H1 (cell line): ENCODE results near the gene IRAK3. TPM values are rescaled to one million over a fixed set of nuclear protein-coding genes. Genes with fewer than 3 reads are reported as not detected.

Source experiments
- CTCF ChIA-PET: fragments of 300-600 bp; sonication (Branson Sonifier 250); formaldehyde crosslinking; loops from one replicate; lab custom pipeline; 2021; ENCODE audit not compliant: partially characterized antibody; lab: Charles Lee
- POLR2A ChIA-PET: fragments of 300-600 bp; sonication (Branson Sonifier 250); formaldehyde crosslinking; loops from one replicate; lab custom pipeline; 2021; ENCODE audit warnings: inconsistent platforms; ENCODE audit not compliant: partially characterized antibody; lab: Charles Lee
- DNase-seq, 2 experiments: peaks; one replicate each; pipeline versions ENCODE4 v3.0.0 to v3.0.0-alpha.2; 2010 to 2022; ENCODE audit warnings: low spot score in 2 of 2, low read depth in 1 of 2, mixed read lengths in 1 of 2
- FAIRE-seq: peaks from 2 replicates; lab custom pipeline; 2011; peaks lifted over from hg19 to GRCh38; lab: Jason Lieb, UNC
- H2AFZ ChIP-seq: 2 replicates; pipeline ENCODE4 v1.8.1; 2012; ENCODE audit warnings: low read length, inconsistent platforms
- H2AK5ac ChIP-seq: 2 replicates; pipeline ENCODE4 v1.6.1; 2013; ENCODE audit warnings: low read depth, low read length
- H2BK120ac ChIP-seq: replicated peaks from 2 replicates; pipeline ENCODE3; 2013; ENCODE audit warnings: low read depth, low read length, inconsistent platforms
- H2BK12ac ChIP-seq: 2 replicates; pipeline ENCODE4 v1.6.1; 2013; ENCODE audit warnings: low read depth, low read length
- H2BK15ac ChIP-seq: 2 replicates; pipeline ENCODE4 v1.6.1; 2013; ENCODE audit warnings: low read length
- H2BK20ac ChIP-seq: 2 replicates; pipeline ENCODE4 v1.6.1; 2013; ENCODE audit warnings: low read length
- H2BK5ac ChIP-seq: 2 replicates; pipeline ENCODE4 v1.6.1; 2013; ENCODE audit warnings: low read depth, low read length
- H3K14ac ChIP-seq: 2 replicates; pipeline ENCODE4 v1.6.1; 2013; ENCODE audit warnings: inconsistent platforms; ENCODE audit not compliant: insufficient read length
- H3K18ac ChIP-seq: 2 replicates; pipeline ENCODE4 v1.6.1; 2013; ENCODE audit warnings: low read length; ENCODE audit errors: extremely low read depth
- H3K23ac ChIP-seq: 2 replicates; pipeline ENCODE4 v1.6.1; 2013; ENCODE audit warnings: inconsistent platforms; ENCODE audit not compliant: insufficient read length
- H3K23me2 ChIP-seq: 2 replicates; pipeline ENCODE4 v1.6.1; 2013; ENCODE audit warnings: low read depth, low read length
- H3K27ac ChIP-seq: 2 replicates; pipeline ENCODE4 v1.6.1; 2011; ENCODE audit warnings: low read depth, low read length, inconsistent platforms
- H3K27me3 ChIP-seq, 4 experiments: replicated peaks in 1 of 4; 1 replicate in 1 of 4; 2 replicates in 3 of 4; pipeline versions ENCODE4 v1.6.1 to v1.8.1; 2011 to 2013; ENCODE audit warnings: low read length in 3 of 4, mild to moderate bottlenecking in 3 of 4, inconsistent platforms in 2 of 4, mixed read lengths in 2 of 4, moderate library complexity in 1 of 4; ENCODE audit not compliant: control insufficient read depth in 3 of 4, insufficient read depth in 3 of 4; ENCODE audit errors: extremely low read depth in 1 of 4
- H3K36me3 ChIP-seq, 4 experiments: 2 replicates each; pipeline versions ENCODE4 v1.6.1 to v1.8.1; 2011 to 2013; ENCODE audit warnings: mild to moderate bottlenecking in 4 of 4, low read length in 3 of 4, moderate library complexity in 2 of 4, control low read depth in 1 of 4, inconsistent platforms in 1 of 4; ENCODE audit not compliant: insufficient read depth in 4 of 4, control insufficient read depth in 2 of 4
- H3K4ac ChIP-seq: replicated peaks from 2 replicates; pipeline ENCODE3; 2013; ENCODE audit warnings: low read length, low read depth, mixed read lengths, inconsistent platforms; ENCODE audit not compliant: insufficient read length
- H3K4me1 ChIP-seq, 4 experiments: replicated peaks in 1 of 4; 1 replicate in 1 of 4; 2 replicates in 3 of 4; pipeline versions ENCODE4 v1.6.1 to v1.8.1; 2011 to 2013; ENCODE audit warnings: low read length in 3 of 4, inconsistent platforms in 2 of 4, mixed read lengths in 1 of 4; ENCODE audit not compliant: insufficient read depth in 4 of 4, control insufficient read depth in 3 of 4
- H3K4me2 ChIP-seq, 2 experiments: 2 replicates each; pipeline versions ENCODE4 v1.6.1 to v1.8.1; 2011 to 2013; ENCODE audit warnings: low read depth in 2 of 2, low read length in 2 of 2, control low read depth in 1 of 2, inconsistent platforms in 1 of 2, mild to moderate bottlenecking in 1 of 2; ENCODE audit not compliant: insufficient read depth in 1 of 2
- H3K4me3 ChIP-seq, 4 experiments: fragments of 200-600, 300-600 bp in 1 of 4; sonication (generic), shearing (Covaris generic), sonication (Bioruptor Twin) in 1 of 4; 2 replicates each; pipeline versions ENCODE4 v1.5.1 to v1.8.1; 2011 to 2016; ENCODE audit warnings: low read length in 4 of 4, low read depth in 3 of 4, control low read depth in 2 of 4, inconsistent platforms in 2 of 4, mild to moderate bottlenecking in 2 of 4, mixed read lengths in 1 of 4, moderate library complexity in 1 of 4; ENCODE audit not compliant: insufficient read depth in 2 of 4; ENCODE audit errors: extremely low read depth in 1 of 4
- H3K56ac ChIP-seq: replicated peaks from 2 replicates; pipeline ENCODE3; 2013; ENCODE audit warnings: low read depth, mild to moderate bottlenecking, mixed read lengths, low read length, inconsistent platforms; ENCODE audit not compliant: insufficient read length
- H3K79me1 ChIP-seq: 2 replicates; pipeline ENCODE4 v1.6.1; 2013; ENCODE audit warnings: low read depth, low read length, control low read depth
- H3K79me2 ChIP-seq, 2 experiments: 2 replicates each; pipeline versions ENCODE4 v1.6.1 to v1.8.1; 2012 to 2013; ENCODE audit warnings: low read length in 2 of 2, mild to moderate bottlenecking in 2 of 2, inconsistent platforms in 1 of 2; ENCODE audit not compliant: insufficient read depth in 2 of 2, control insufficient read depth in 1 of 2
- H3K9ac ChIP-seq, 4 experiments: replicated peaks in 1 of 4; 1 replicate in 1 of 4; 2 replicates in 3 of 4; pipeline versions ENCODE4 v1.6.1 to v1.8.1; 2011 to 2013; ENCODE audit warnings: low read depth in 3 of 4, low read length in 3 of 4, control low read depth in 2 of 4, mild to moderate bottlenecking in 2 of 4, moderate library complexity in 2 of 4, inconsistent platforms in 1 of 4; ENCODE audit errors: extremely low read depth in 1 of 4
- H3K9me3 ChIP-seq, 2 experiments: 2 replicates each; pipeline versions ENCODE4 v1.6.1 to v1.8.1; 2012 to 2013; ENCODE audit warnings: mild to moderate bottlenecking in 2 of 2, moderate library complexity in 2 of 2, control low read depth in 1 of 2, inconsistent platforms in 1 of 2, low read depth in 1 of 2, low read length in 1 of 2, mixed read lengths in 1 of 2; ENCODE audit not compliant: insufficient read depth in 2 of 2
- H4K20me1 ChIP-seq, 2 experiments: replicated peaks in 1 of 2; 2 replicates each; pipeline versions ENCODE3 to v1.8.1; 2011 to 2013; ENCODE audit warnings: inconsistent platforms in 2 of 2, low read length in 2 of 2, mild to moderate bottlenecking in 1 of 2; ENCODE audit not compliant: insufficient read depth in 2 of 2, control insufficient read depth in 1 of 2
- H4K5ac ChIP-seq: 2 replicates; pipeline ENCODE4 v1.6.1; 2013; ENCODE audit warnings: low read length, low read depth, mixed read lengths, inconsistent platforms; ENCODE audit not compliant: insufficient read length
- H4K8ac ChIP-seq: 2 replicates; pipeline ENCODE4 v1.8.0; 2013; ENCODE audit warnings: mild to moderate bottlenecking, moderate library complexity, low read length, inconsistent platforms; ENCODE audit not compliant: insufficient read depth; ENCODE audit errors: extremely low read depth
- H4K91ac ChIP-seq: replicated peaks from 2 replicates; pipeline ENCODE3; 2013; ENCODE audit warnings: low read length, mixed read lengths, inconsistent platforms; ENCODE audit not compliant: insufficient read length
- PHF8 ChIP-seq: fragments of 200-600 bp; sonication (generic); conservative IDR thresholded peaks from 2 replicates; pipeline ENCODE4 v1.7.1; 2012; ENCODE audit warnings: low read depth, mild to moderate bottlenecking, inconsistent platforms, low read length, moderate library complexity
- WGBS, 2 experiments: shearing (Covaris generic) in 1 of 2; methylation state at CpG; one replicate each; pipeline versions ENCODE4 v1.1.6 to v1.1.7; 2013 to 2015; ENCODE audit warnings: low lambda C conversion rate in 2 of 2, mixed read lengths in 2 of 2, inconsistent platforms in 1 of 2, low coverage in 1 of 2, missing lambda C conversion rate in 1 of 2; ENCODE audit not compliant: insufficient replicate concordance in 2 of 2, insufficient coverage in 1 of 2, insufficient read length in 1 of 2; ENCODE audit errors: extremely low coverage in 1 of 2, missing lambda C conversion rate in 1 of 2; 5-methylcytosine and 5-hydroxymethylcytosine counted together
- polyA plus RNA-seq, 7 experiments: library from polyadenylated mRNA; depleted of rRNA in 3 of 7; stranded (reverse) in 5 of 7; unstranded in 2 of 7; fragments of >200 nt in 5 of 7; fragments of 200-250 nt in 2 of 7; gene quantifications; 1 replicate in 5 of 7; 2 replicates in 1 of 7; 4 replicates in 1 of 7; pipeline versions ENCODE4 v1.2.1 to v1.2.3, GENCODE V29; 2011 to 2013; ENCODE audit warnings: missing spikeins in 2 of 7, mixed read lengths in 2 of 7
- total RNA-seq: library from RNA; stranded (reverse); fragmentation: NEBNext Ultra II Directional; extraction: Animal tissue kit (Norgen Biotek cat#: 25700); gene quantifications from 2 replicates; pipeline ENCODE4 v1.2.1, GENCODE V29; 2021

The IRAK3 gene
- total and polyA plus RNA-seq, 2 of the 8 experiments (the other 6 are each of a cell fraction or from before 2014, with no cell fraction given): 0.51 to 2.2 TPM

- H3K4me3 ChIP-seq: no peak overlapping the region
- 85% methylated on average over 6 of the region's 6 CpGs; no CpG with 5 or more reads in 1 of the 2 experiments for WGBS, 2 experiments
- ChIA-PET CTCF (no interaction called here), POLR2A (no interaction called here)
- H3K18ac ChIP-seq: no peak overlapping the region
- H2BK5ac ChIP-seq: no peak overlapping the region
- H3K9me3 ChIP-seq: peaks cover 0 to 4% of the 10 kb centered on the region in 2 experiments; a peak in 1 of 4 replicates
- H3K56ac ChIP-seq: no peak overlapping the region
- FAIRE-seq (no peak), DNase-seq (no peak)
- H4K20me1 ChIP-seq: no peaks in the 10 kb centered on the region
- no peak overlapping the region for H2AFZ ChIP-seq
- H3K27ac ChIP-seq: no peak overlapping the region
- no peak overlapping the region for H4K91ac ChIP-seq
- no peak overlapping the region for H2BK20ac ChIP-seq
- no peak overlapping the region for H2BK12ac ChIP-seq
- H3K23me2 ChIP-seq: no peaks in the 10 kb centered on the region
- H4K8ac ChIP-seq: no peak overlapping the region
- no peaks in the 10 kb centered on the region for H3K79me1 ChIP-seq
- no peak overlapping the region for H3K4me2 ChIP-seq
- no peak overlapping the region for H2BK15ac ChIP-seq
- H3K79me2 ChIP-seq: no peaks in the 10 kb centered on the region
- H3K4ac ChIP-seq: no peak overlapping the region
- no peak overlapping the region for H3K9ac ChIP-seq
- H4K5ac ChIP-seq: no peak overlapping the region
- H2AK5ac ChIP-seq: no peak overlapping the region
- H3K14ac ChIP-seq: no peak overlapping the region
- H3K27me3 ChIP-seq: peaks cover 0 to 6% (median 1%) of the 10 kb centered on the region in 4 experiments; a peak in 5 of 7 replicates
- H2BK120ac ChIP-seq: no peak overlapping the region
- peaks cover 0 to 5% (median 3%) of the 10 kb centered on the region in 4 experiments; a peak in 3 of 7 replicates for H3K4me1 ChIP-seq
- H3K23ac ChIP-seq: no peak overlapping the region
- no peaks in the 10 kb centered on the region for H3K36me3 ChIP-seq
- no peak for TF ChIP-seq PHF8
Measured at GRCh38 chr12:66195242-66195641, 6.2 kb downstream of the IRAK3 start.
